Activated CD4-positive, CD25-positive, alpha-beta regulatory T cell treated with anti-CD3 and anti-CD28 coated beads, Interleukin-2, amount 50 U/mL, for 24 hours (primary cell): ENCODE results near the gene FTO.

Experiments
- ATAC-seq, 2 donors: fragments of 150-1000 bp; cut with Tn5 transposase; one replicate each; pipeline ENCODE4 v1.10.0; 2021; ENCODE audit warnings: mild to moderate bottlenecking in 1 of 2, moderate library complexity in 1 of 2

The FTO gene

DNA sequence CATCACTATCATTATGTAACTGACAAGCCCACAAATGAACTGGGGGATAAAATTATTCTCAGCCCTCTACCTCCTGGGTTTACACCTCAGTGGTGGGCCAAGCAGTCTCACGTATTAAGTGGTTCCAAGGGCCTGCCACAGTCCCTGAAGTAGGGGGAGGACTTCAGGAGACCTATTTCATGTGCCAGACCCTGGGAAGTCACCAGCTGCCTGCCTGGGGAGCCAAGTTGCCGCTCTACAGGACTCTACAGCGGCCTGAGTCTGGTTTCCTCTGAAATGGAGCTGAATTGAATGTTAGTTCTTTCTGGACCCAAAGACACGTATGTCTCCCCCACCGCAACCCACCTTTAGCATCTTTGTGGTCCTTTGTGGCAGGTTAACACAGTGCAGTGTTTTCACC lies 395.7 kb downstream of the FTO start:
- ATAC-seq: no peak

DNA sequence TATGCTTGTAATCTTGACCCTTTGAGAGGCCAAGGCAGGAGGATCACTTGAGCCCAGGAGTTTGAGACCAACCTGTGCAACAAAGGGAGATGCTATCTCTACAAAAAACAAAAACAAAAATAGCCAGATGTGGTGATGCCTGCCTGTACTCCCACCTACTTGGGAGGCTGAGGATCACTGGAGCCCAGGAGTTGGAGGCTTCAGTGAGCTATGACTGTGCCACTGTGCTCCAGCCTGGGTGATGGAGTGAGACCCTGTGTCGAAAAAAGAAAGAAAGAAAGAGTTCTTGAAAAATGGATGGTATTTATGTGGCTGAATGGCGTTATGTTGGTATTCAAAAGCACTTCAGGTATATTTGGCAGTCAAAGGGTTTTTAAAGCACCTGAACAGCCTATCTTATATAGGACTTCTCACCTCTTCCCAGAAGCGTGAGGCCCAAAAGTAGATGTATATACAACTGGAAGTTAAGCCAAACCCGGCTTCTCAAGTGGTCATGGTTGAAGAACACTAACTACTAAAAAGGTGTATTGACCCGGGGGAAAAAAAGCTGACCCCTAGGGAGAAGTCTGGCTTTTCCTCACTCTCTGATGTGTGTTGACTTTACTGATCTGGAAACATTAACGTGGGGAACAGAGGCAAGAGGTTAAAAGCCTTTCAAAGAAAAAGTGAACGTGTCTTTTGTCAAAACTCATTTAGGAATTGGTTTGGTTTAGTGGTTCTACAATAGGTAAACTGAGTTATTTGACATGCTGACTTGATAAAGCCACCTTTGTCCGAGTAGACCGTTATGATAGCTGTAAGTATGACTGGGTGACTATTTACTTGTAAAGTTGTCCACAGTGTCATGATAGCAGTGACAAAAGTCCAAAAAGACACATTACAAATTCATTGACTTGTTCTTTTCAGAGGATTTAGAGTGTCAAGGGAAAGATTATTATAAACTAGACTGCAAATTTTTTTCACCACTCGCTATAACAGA lies 399.2 kb downstream of the FTO start:
- no peak for ATAC-seq

DNA sequence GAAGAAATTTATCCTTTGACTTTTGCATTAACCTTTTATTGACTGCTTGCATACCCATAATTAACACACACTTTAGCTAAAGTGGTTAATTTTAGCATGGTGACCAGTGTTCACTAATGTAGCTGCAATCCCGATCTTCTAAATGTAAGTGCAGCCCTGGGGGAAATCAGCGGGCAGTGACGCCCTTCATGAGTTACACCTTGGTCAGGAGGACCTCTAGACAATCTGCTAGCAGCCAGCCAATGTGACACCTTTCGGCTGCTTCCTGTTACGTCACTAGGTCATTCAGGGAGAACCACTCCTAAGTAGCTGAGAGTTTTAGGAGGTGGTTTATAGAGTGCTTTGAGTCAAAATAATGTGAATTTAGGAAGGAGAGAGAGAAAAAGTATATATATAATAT lies 402.1 kb downstream of the FTO start:
- ATAC-seq: no peak

DNA sequence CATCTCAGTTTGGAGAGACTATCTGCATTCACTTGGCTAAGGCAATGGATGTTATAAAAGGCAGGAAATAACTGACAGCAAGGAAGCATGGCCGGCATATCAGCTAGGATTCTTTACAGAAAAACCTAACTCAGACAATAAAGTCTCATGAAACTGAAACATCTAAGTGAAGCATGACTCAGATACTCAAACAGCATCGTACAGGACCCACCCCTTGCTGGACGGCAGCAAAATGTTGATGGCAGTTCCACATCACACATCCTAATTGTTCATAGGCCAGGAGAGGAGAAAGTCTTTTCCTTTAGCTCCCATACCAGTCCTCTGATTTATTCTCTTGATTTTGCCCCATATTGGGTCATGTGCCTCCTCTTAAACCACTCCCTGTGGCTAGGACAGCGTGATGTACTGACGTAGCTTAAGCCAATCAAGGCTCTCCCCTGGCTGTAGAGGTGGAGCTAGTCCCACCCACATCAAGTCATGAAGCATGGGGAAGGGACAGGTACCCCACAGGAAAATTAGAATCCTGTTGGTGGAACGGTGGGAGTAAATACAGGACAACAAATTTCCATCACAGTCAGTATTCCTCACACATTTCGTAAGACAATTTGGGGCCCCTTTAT lies 403.7 kb downstream of the FTO start:
- ATAC-seq: no peak

DNA sequence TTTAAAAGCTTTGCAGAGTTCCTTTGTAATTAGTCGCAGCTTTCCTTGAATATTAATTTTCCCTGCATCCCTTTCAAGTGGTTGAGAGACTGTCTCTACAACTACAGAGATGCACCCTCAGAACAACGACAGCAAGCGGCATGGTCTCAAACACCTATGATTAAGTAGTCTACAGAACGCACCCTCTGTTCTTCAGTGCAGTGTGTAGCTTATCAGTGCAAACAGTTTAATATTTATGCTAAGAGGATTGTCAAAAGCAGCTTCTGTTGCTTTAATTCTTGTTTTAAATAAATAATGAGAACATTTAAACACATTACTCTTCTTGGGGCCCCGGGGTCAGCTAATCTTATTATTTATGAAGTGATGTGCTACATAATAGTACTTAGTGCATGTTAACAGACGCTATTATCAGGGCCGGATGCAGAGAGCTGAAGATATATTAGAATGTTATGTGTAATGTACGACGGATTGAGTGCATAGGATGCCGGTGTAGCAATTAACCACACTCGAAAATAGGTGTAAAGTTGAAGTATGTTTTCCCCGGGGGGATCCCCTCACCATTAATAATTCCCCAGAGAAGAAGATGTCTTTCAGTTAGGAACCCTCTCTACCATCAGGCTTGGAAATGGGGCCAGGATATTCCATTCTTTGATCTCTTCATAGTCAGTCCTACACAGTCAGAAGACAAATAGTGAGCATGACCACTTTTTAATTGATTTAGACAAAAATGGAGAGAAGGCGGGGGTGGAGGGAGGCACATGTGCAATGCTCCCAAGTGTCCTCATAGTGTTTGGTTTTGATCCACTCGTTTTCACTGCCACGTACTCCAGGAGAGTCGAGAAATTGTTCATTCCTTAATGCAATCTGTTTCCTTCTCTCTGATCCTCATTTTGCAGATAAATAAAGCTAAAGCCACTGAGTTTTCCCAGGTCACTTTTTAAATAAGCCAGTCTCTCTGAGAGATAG lies 406.3 kb downstream of the FTO start:
- ATAC-seq: no peak

DNA sequence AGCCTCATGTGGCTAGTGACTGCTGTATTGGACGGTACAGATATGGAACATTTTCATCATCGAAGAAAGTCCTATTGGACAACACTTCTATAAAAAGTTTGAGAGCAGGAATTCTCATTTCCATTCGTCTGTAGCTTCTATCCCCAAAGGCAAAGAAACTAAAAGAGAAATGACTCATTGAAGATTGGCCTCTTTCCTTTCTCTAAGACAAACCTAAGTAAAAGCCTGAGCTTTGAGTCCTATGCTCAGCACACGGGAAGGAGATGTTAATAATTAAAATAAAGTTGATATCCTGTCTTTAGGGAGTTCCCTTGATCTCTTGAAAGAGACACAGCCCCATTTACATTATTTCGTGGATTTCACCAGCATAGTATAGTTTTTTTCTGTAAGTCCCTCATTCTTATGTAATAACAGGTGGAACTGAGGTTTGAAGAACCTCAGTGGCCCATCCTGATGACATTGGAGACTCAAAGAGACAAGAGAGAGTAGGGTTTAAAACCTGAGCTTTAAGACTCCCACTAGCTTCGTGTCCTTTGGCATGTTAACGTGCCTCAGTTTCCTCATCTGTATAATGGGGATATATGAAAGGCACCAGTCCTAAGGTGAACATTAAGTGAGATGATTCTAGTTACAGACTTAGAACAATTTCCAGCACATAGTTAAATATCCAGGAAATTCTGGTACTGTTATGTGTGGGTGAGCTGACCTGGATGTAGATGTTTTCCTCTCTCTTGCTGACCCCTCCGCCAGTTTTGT lies 408.7 kb downstream of the FTO start:
- ATAC-seq: no peak

DNA sequence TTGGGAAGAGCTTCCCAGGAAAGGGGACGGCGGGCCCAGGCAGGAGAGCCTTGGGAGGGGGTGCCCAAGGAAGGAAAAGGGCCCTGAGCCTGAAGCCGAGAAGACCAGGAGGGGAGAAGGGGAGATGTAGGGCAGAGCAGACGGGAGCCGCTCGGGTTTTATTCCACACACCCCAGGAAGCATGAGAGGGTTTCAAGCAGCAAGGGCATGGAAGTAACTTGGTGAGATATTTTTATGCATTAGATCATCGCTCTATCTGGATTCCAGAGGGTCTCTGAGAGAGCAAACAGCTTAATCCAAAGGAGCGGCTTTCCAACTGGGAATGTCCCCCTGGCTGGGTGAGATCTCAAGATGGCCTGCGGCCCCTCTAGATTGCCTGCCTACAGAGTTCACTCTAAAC lies 411.6 kb downstream of the FTO start:
- no peak for ATAC-seq

DNA sequence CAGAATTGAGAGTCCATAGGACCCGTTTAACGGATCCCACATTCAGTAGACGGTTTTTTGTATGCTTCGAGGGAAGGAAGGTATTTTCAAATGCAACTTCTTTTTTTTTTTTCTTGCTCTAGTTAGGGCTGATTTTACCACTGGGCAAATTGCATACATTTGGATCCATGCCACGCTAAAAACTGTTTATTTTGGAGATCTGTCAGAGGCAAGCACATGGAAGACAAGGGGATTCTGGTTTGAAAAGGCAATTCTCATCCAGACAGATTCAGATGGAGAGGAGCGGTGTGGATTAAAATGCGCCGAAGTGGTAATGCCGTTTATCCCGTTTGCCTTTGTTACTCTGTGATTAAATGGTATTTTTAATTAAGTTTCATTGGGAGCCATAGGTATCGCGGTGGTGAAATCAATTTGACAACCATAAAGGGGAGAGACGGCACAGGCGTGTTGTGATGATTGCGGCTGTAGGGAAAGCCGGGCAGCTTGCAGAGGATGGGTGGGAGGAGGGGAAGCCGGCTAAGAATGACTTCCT lies 412.2 kb downstream of the FTO start:
- ATAC-seq: no peak

DNA sequence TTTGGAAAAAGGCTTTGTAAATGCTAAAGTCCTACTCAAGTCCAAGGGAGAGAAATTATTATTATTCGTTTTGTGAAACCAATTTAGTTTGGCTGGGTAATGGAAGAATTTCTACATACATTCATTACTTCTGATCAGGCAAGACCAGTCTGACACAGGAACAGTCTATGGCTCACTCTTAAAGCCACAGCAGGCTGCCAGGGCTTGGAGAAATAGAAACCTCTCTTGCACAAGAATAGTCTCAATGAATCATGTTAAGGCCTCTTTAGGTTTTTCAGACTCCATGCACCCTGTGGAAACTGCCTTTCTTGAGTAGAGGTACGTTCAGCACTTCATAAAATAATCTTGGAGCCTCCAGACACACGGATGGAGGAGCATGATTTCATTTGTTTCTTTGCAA lies 414.9 kb downstream of the FTO start:
- ATAC-seq: no peak

DNA sequence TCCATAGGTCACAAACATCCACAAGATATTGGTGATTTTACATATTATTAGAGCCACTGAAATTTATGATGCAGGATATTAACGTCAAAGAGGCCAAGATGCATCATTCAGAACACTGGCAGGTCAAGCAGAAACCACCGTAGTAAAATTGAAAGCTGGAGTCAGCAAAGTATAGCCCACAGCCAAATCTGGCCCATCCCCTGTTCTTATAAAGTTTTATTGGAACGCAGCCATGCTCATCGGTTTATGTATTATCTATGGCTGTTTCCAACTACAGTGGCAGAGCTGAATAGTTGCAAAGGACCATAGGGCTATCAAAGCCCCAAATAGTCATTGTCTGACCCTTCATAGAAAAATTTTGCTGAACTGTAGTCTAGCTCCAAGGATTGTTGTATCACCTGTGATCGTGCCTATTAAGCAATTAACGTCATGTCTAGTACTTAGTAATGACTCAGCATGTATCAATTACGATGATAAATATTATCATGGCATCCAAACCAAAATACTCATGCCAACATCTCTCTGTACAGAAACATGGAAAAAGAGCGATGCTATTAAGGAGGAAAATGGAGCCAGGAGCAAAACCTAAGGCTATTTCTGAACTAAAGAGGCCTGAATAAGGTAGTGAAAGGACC lies 417.0 kb downstream of the FTO start:
- no peak for ATAC-seq

DNA sequence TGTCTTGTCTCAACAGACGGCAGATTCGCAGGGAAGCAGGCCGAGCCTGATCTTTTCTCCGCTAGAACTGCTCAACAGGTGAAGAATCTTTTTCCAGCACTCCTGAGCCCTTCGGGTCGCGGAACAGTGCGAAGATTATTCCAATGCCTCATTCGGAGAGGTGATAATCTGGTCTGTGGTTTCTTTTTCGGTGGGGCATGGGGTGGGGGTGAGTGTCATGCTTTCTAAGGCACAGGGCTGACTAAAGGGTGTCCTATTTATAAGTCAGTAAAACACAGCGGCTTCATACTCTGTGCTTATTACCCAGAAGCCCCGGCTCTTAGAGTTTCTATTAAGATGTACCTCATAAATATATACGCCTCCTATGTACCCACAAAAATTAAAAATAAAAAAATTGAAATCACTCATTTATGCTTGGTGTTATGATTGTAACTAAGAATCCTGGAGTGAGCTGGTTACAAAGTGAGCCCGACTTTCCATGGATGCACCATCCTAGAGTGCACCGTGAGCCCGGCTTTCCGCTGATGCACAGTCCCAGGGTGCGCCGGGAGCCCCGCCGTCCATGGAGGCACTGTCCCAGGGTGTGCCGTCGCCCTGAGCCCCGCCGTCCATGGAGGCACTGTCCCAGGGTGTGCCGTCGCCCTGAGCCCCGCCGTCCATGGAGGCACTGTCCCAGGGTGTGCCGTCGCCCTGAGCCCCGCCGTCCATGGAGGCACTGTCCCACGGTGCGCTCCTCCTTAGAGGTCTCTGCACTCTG lies 417.8 kb downstream of the FTO start:
- no peak for ATAC-seq

DNA sequence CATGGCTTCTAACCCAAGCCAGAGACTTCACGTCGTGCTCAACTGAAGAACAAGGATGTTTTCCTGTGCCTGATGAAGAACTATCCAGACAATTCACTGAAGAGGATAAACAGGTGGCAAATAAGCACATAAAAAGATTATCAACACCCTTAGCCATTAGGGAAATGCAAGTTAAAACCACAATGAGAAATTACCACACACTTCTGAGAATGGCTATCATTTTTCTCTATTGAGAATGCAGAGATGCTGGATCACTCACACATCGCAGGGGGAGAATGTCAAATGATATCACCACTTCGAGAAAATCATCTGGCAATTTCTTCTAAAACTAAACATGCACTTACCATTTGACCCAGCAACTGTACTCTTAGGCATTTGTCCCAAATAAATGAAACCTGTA lies 419.8 kb downstream of the FTO start:
- no peak for ATAC-seq

DNA sequence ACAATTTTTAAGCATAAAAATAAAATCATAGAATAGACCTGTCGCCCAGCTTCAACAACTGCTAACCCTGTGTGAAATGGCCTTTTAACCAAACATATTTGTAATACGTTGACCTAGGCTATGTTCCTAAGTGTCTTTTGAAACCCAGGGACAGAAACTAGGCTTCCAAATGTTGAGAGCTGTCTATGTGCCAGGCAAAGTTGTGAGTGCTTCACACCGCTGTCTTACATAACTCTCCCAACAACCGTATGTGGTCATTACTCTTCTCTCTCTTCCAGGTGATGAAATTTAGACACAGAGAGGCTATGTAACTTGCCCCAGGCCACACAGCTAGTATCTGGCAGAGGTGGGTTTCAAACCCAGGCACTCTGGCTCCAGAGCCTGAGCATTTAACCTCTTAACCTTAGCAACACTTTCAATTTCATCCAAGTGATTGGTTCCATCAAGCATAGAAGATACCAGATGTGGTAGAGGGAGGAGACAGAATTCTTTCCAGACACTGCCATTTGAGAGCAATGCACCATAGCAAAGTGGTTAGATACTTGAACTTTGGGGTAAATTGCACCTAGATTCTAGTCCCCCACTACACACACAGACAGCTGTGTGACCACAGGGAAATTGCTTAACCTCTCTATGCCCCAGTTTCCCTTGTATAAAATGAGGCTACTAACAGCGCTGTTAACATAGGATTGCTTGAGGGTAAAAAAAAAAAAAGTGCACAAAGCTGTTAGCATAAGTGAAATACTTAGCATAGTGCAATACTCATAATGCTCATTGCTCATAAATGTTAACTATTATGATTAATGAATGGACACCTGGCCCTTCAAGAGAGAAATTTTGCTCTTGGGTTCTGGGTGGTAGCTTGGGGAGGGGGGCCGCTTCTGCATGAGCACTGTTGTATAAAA lies 422.0 kb downstream of the FTO start:
- ATAC-seq: no peak

DNA sequence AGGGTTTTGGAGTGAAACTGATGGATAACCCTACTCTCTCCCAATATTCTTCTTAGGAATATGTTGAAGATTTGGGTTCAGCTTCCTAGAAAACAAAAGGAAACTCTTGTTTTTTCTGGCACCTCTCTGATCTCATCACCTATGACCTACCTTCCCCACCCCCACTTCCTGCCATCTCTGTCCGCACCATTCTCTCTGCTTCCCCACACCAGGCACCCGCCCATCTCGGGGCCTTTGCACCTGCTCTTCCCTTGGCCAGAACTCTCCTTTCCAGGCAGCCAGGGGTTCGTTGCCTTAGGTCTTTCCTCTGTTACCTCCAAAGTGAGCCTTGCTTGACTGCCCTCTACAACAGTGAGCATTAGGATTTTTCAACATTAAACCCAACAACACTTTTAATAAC lies 423.0 kb downstream of the FTO start:
- ATAC-seq: no peak

DNA sequence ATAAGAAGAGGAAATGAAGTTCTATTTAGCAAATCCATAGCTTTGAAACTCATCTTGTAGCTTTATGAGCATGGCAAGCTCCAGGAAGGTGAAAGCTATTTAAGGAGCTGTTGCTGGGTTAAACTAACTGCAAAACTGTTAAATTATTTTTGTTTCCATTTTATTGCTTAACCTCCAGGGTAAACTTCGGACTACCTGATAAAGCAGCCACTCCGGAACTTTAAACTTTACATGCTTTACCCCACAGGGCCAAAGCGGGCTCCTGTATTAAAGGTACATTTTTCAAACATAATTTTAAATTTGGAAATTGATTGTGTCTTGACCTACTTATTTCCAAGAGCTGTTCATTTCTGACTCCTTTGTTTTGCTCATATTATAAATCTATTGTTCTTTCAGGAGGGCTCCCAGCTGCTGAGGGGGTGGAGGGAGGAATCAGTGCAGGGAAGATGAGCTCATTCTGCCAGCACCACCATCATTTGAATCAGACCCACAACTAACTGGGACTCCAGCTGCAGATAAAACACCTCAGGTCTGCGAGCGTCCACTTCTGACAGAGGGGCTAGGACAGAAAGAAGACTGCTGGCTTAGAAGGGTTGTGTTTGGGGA lies 424.8 kb downstream of the FTO start:
- ATAC-seq: no peak

DNA sequence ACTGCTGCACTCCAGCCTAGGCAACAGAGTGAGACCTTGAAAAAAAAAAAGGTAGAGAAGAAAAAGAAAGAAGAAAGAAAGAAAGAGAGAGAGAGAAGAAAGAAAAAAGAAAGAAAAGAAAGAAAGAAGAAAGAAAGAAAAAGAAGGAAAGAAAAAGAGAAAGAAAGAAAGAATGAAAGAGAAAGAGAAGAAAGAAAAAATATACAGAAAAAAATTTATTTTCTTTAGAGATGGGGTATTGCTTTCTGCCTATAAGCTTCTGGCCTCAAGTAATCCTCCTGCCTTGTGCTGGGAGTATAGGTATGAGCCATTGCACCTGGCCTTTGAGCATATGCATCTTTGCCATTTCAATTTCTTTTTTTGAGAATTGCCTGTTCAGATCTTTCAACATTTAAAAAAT lies 425.9 kb downstream of the FTO start:
- ATAC-seq: no peak

DNA sequence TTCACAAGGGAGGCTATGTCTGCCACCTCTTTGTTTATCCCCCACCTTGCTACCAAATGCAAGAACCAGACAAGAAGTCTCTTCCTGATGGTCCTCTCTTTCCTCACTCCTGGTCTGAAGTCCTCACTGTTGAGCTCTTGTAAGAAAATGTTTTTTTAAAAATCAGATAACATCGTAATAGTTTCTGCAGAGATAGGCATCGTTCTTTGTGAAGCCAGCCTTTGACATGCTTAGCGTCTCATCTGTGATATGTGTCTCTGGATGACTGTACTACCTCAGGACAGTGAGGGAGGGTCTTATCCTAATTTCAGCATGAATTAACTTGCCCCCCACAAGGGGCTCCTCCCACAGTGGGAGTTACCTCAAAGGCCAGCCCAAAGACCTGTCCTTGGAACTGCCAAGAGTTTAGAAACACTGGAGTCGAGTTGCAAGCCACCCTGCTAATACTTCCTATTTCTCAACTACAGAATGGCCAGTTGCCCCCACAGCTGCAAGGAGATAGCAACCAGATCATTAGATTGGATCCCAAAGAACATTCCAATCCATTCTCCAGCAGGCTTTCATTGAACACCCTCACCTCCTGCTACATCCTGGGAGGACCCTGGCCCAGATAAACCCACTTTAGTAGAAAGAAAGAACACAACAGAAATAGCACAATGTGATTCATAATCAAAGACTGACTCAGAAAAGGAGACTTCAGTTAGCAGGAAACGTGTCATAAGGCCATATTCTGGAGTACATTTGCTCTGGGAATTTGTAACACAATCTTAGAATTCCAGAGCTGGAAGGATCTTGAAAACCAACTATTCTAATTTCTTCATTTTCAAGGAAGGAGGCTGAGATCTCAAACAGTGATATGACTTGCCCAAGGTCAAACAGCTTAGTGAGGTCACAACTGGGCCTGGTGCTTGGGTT lies 431.7 kb downstream of the FTO start:
- ATAC-seq: no peak

DNA sequence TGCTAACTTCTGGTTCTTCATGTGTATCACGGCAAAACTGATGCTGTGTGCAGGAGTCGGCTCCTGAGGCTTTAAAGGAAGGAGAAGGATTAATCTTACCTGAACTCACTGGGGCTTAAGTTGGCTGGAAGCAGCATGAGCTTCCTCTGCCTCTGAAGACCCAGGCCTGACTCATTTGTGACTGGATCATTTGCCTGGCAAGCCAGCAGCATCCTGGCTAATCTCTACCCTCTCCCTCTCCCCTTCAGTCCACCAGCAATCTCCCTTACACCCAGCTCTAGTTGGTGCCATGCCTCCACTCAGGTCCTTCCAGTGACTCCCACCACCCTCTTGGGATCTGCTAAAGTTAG lies 432.3 kb downstream of the FTO start:
- no peak for ATAC-seq
